NOMO-1 (cell line): ENCODE data around the gene SLC39A9.

ENCODE experiments used
- DNase-seq, 2 experiments: peaks; one replicate each; lab custom pipeline; 2025; ENCODE audit not compliant: unreplicated experiment in 2 of 2; lab: John Stamatoyannopoulos, UW

The SLC39A9 gene

GRCh38 chr14:69398053-69398817 lies at the start of gene SLC39A9, which contains the start of gene ERH:
Gene SLC39A9 (plus strand): TSS chr14:69398692. CDS start chr14:69399370, 678 bp downstream.
Gene ERH (minus strand): TSS chr14:69398299. CDS start chr14:69398233, 66 bp downstream.
- peak; percentile 96 to 99 for DNase-seq

GRCh38 chr14:69349091-69349777 lies 49.3 kb upstream of the SLC39A9 start:
- no peak for DNase-seq

- no peak for DNase-seq
These were observed 47.6 kb upstream of the SLC39A9 start for GRCh38 chr14:69350892-69351291.

- peak; percentile 34 to 56 for DNase-seq
These were observed 47.1 kb upstream of the SLC39A9 start for GRCh38 chr14:69351385-69351784.

- no peak for DNase-seq
These were observed 46.6 kb upstream of the SLC39A9 start for GRCh38 chr14:69351911-69352310.

- DNase-seq: no peak
These were observed 45.3 kb upstream of the SLC39A9 start for GRCh38 chr14:69353168-69353567.

- DNase-seq: no peak
These were observed 43.9 kb upstream of the SLC39A9 start for GRCh38 chr14:69354383-69355153.

GRCh38 chr14:69355154-69355597 lies 43.3 kb upstream of the SLC39A9 start:
- no peak for DNase-seq

- no peak for DNase-seq
These were observed 42.7 kb upstream of the SLC39A9 start for GRCh38 chr14:69355607-69356281.

GRCh38 chr14:69356903-69357543 lies 41.5 kb upstream of the SLC39A9 start:
- no peak for DNase-seq

- no peak for DNase-seq
These were observed 40.8 kb upstream of the SLC39A9 start for GRCh38 chr14:69357544-69358200.

- no peak for DNase-seq
These were observed 40.1 kb upstream of the SLC39A9 start for GRCh38 chr14:69358233-69358963.

GRCh38 chr14:69358966-69359365 lies 39.5 kb upstream of the SLC39A9 start:
- DNase-seq: no peak

GRCh38 chr14:69360438-69361108 lies 37.9 kb upstream of the SLC39A9 start:
- peak in 1 of 2 experiments; percentile 1 for DNase-seq

GRCh38 chr14:69363055-69363454 lies 35.4 kb upstream of the SLC39A9 start:
- DNase-seq: no peak

GRCh38 chr14:69363964-69364363 lies 34.5 kb upstream of the SLC39A9 start:
- no peak for DNase-seq

- DNase-seq: no peak
These were observed 34.1 kb upstream of the SLC39A9 start for GRCh38 chr14:69364378-69364777.

- no peak for DNase-seq
These were observed 32.4 kb upstream of the SLC39A9 start for GRCh38 chr14:69366069-69366468.
